A549 (cell line): ENCODE measurements around the gene OXT.

Experiments used
- MYC ChIP-seq: IDR thresholded peaks from 2 replicates; pipeline ENCODE4 v1.6.1; 2012; ENCODE audit warnings: mild to moderate bottlenecking, inconsistent platforms, low read length, improper control_type of control experiment, borderline replicate concordance
- POLR2A ChIP-seq: IDR thresholded peaks from 2 replicates; pipeline ENCODE4 v1.6.1; 2012; ENCODE audit warnings: mild to moderate bottlenecking, low read length
- ZFP36 ChIP-seq: fragments of 450-650 bp; IDR thresholded peaks from 2 replicates; pipeline ENCODE4 v1.6.1; 2014; ENCODE audit warnings: borderline replicate concordance; ENCODE audit not compliant: partially characterized antibody

- TF ChIP-seq POLR2A (no peak), ZFP36 (no peak), MYC (no peak)
These were observed 44.9 kb downstream of the OXT start for GRCh38 chr20:3116341-3116740.
